NCI-H128 (cell line): ENCODE data around the gene N4BP2.
"Not testable (repeated sequence)": the region's sequence is repeated elsewhere in the genome, so short reads cannot be mapped to it uniquely, and the experiment has no call there.

Experiments used
- DNase-seq: peaks from one replicate; lab custom pipeline; 2025; ENCODE audit not compliant: unreplicated experiment; lab: John Stamatoyannopoulos, UW

Gene N4BP2

GRCh38 chr4:40086421-40086820 lies 29.8 kb downstream of the N4BP2 start:
- DNase-seq = no peak

- DNase-seq = no peak
Measured at GRCh38 chr4:40087799-40088366, 31.2 kb downstream of the N4BP2 start.

GRCh38 chr4:40093400-40093799 lies 36.8 kb downstream of the N4BP2 start:
- DNase-seq = not testable (repeated sequence)

- DNase-seq = no peak
Measured at GRCh38 chr4:40099010-40099409, 42.4 kb downstream of the N4BP2 start.

- not testable (repeated sequence) for DNase-seq
Measured at GRCh38 chr4:40107150-40107549, 50.5 kb downstream of the N4BP2 start.

- DNase-seq = no peak
Measured at GRCh38 chr4:40112027-40112792, 55.6 kb downstream of the N4BP2 start.

- DNase-seq = no peak
Measured at GRCh38 chr4:40114206-40114605, 57.6 kb downstream of the N4BP2 start.

- DNase-seq = no peak
Measured at GRCh38 chr4:40118861-40119260, 62.2 kb downstream of the N4BP2 start.

- DNase-seq = no peak
Measured at GRCh38 chr4:40119344-40119743, 62.7 kb downstream of the N4BP2 start.

GRCh38 chr4:40121515-40121914 lies 64.9 kb downstream of the N4BP2 start:
- DNase-seq = no peak

GRCh38 chr4:40122941-40123340 lies 66.3 kb downstream of the N4BP2 start:
- DNase-seq = no peak

- DNase-seq = no peak
Measured at GRCh38 chr4:40124690-40125089, 68.0 kb downstream of the N4BP2 start.

GRCh38 chr4:40130401-40131036 lies 73.9 kb downstream of the N4BP2 start:
- DNase-seq = no peak

- DNase-seq = no peak
Measured at GRCh38 chr4:40132816-40133215, 76.2 kb downstream of the N4BP2 start.

- no peak for DNase-seq
Measured at GRCh38 chr4:40134206-40134917, 77.7 kb downstream of the N4BP2 start.

- not testable (repeated sequence) for DNase-seq
Measured at GRCh38 chr4:40136202-40136601, 79.6 kb downstream of the N4BP2 start.

GRCh38 chr4:40140196-40140595 lies 83.5 kb downstream of the N4BP2 start:
- no peak for DNase-seq

- DNase-seq = not testable (repeated sequence)
Measured at GRCh38 chr4:40140597-40140996, 83.9 kb downstream of the N4BP2 start.

- no peak for DNase-seq
Measured at GRCh38 chr4:40143926-40144508, 87.4 kb downstream of the N4BP2 start.

GRCh38 chr4:40144716-40145115 lies 88.1 kb downstream of the N4BP2 start:
- no peak for DNase-seq

- DNase-seq = not testable (repeated sequence)
Measured at GRCh38 chr4:40147490-40147889, 90.8 kb downstream of the N4BP2 start.
